NCI-H1930 (cell line): ENCODE data around the gene PARVG.

Source experiments
- DNase-seq, 2 experiments: peaks; one replicate each; lab custom pipeline; 2025; lab: John Stamatoyannopoulos, UW

The PARVG gene

DNA sequence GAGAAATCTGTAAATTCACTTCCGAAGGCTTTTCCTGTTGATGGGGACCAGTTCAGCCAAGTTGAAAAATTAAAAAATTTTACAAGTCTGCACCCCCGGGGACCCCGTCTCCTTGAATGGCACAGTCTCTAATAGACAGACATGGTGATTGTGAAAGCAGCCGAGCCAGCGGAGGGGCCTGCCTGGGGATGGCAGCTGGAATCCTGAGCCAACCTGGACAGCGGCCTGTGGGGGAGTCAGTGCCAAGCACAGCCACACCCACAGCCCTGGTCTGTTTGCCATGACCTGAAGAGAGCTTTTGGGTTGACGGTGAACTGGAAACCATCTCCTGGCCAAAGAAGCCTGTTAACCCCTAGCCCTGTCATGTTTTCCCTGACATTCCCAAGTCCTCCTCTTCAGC, 64.7 kb downstream of the PARVG start:
- no peak for DNase-seq

DNA sequence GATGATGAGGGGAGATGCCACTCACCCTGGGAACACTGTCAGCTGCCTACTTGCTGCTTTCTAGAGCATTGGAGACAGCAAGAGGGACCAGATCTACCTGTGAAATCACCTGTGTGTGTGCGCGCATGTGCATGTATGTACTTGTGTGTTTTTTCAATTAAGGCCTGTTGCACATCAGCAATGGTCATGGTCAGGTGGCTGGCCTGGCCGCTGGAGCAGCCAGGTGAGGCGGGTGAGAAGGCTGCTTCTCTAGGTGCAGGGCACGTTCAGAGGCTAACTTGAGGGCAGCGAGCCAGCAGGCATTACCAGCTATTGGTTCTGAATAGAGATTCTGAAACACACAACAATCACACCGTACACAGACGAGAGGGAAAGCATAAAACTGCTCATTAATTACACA, 65.1 kb downstream of the PARVG start:
- DNase-seq, result no peak

DNA sequence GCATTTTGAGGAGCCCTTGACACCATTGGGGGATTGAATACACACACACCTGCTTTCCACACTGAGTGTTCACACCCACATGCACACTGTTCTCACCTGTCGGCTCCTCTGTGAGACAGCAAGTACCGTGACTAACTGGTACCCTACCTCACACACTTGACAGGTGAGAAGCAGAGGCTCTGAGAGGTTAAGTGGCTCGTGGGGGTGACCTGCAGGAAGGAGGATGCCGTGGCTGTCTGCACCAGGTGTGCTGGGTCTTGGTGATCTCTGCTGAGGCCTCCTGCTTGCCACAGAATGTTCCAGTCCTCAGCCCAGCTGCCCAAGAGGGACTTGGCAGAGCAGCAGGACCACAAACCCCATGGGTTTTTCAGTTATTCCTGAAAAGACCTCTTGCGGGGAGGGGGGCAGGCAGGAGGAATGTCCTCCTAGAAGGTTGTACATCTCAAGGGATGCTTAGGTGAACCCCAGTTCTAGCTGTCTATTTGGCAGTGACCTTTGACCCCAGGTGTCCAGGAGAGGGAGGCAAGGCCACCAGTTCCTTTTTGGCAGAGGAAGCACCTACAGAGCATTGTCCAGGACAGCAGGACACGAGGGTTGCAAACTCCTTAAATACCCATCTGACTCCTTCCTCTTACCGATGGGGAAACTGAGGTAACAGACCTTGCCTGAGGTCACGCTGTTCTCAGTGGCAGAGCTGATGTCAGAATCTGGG, 66.0 kb downstream of the PARVG start:
- no peak for DNase-seq

DNA sequence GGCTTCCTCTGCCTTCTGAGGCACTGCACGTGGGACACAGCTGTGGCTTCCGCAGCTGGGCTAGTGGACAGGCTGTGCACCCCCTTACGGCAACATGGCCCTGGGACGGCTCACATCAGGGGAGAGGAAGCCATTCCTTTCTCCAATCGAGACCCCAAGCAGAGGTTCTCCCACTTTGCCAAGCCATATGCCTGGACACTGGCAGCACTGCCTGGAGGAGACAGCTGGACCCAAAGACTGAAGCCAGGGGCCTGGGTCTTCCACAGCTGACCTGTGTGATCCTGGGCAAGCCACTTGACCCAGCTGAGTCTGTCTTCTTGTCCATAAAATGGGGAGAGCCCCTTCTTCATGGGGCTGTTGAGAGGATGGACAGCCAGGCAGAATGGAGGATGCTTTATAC, 66.6 kb downstream of the PARVG start:
- no peak for DNase-seq

DNA sequence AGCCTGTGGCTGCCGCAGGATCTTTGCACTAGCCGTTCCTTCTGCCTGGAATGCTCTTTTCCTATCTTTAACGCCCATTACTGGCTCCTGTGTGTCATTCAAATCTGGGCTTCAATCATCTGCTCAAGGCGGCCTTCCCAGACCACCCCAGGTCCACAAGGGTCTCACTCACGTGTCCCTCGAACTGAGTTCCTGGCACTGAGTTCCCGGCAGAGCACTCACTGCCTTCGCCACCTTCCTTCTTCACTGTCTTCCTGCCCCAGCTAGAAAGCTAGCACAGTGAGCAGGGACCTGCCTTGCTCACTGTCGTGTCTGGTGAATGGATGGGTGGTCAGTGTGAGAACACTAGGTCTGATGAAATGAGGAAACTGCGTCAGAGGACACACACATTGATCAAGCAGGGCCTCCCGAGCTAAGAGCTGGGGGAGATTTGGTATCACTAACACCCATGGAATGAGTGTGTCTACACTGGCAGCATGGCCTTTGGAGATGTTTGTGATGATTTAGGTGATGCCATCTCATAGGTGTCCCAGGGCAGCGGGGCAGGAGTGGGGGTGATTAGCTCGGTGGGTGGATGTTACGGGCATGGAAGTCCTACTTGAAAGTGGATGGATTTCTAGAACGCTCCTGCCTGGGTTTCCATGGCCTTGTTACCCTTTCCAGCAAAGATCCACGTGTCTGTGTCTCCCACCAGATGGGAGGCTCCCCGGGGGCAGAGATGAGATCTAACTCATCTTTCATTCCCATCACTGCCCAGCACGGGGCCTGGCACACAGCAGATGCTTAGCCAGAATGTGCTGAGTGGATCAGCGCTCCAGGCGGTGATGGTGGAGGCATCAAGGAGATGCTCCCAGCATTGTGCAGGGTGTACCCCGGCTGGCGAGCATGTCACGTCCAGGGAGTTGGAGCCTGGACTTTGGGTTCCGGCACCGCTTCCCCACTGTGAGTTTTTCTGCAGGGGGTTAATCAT, 67.5 kb downstream of the PARVG start:
- no peak for DNase-seq

DNA sequence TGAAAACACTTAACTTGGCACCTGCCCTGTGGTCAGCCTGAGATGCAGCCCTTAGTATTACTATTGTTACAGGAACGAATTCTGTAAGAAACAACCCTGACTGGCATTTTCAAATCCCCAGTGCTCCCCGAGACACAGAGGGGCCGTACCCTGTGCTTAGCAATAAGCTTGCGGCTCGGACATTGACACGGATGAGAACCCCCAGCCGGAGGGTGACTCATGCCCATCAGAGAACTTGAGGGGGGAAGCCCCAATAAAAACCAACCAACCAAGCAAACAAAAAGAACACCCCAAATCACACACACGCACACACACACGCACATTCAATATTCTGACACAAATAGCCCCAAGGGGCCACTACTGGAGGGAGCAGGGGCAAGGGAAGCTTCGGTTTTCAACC, 68.2 kb downstream of the PARVG start:
- DNase-seq, result no peak

DNA sequence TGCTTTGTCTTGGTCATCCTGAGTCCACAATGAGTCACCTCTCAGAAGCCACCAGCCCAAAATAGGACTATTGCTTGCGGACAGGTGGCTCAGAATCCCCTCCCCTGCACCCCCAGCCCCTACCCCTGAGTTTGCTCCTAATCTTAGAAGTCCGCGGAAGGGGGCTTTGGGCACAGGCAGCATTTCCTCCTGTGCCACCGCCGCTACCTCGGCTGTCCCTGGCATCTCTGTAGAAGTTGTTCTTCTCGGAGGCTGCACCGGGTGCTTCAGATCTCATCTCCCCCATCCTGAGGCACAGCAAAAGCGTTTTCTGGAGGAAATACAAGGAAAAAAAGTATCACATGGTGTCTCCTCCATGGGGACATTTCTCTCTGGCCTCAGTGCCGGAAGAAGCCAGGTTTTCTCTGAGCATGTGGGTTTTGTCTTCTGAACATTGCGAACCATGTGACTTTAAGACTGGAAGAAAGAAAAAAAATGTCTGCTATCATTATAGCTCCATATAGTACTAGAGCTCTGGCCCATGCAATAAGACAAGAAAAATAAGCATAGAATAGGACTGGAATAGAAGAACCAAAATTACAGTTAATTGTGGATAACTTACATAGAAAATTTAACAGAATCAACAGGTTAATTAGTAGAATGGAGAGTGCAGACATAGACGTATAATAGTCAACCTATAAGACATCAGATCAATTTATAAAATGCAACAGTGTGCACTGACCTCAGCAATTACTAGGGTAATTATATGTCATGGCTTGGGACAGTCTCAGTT, 68.8 kb downstream of the PARVG start:
- no peak for DNase-seq

DNA sequence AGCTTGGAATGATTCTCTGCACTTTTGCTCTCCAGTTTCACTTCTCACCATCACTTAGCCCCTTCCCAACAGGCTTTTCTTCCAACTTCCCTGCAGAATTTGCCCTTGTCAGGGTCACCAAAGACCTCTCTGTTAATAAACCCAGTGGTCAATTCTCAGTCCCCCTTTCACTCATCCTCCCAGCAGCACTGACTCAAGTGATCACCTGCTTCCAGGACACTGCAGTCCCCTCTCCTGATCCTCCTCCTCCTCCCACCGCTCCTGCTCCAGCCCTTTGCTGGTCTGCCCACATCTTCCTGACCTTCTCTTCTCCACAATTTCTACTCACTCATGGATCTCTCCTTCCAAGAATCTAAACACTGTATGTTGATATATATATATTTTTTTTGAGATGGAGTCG, 74.1 kb downstream of the PARVG start:
- DNase-seq, result no peak

DNA sequence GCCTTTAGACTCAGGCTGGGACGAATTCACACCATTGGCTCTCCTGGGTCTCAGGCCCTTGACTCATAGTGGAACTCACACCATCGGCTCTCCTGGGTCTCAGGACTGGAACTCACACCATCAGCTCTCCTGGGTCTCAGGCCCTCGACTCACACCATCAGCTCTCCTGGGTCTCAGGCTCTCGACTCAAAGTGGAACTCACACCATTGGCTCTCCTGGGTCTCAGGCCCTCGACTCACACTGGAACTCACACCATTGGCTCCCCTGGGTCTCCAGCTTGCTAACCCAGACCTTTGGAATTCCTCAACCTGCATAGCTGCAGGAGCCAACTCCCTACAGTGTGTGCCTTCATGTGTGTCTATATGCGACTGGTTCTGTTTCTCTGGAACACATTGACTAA, 75.4 kb downstream of the PARVG start:
- no peak for DNase-seq

DNA sequence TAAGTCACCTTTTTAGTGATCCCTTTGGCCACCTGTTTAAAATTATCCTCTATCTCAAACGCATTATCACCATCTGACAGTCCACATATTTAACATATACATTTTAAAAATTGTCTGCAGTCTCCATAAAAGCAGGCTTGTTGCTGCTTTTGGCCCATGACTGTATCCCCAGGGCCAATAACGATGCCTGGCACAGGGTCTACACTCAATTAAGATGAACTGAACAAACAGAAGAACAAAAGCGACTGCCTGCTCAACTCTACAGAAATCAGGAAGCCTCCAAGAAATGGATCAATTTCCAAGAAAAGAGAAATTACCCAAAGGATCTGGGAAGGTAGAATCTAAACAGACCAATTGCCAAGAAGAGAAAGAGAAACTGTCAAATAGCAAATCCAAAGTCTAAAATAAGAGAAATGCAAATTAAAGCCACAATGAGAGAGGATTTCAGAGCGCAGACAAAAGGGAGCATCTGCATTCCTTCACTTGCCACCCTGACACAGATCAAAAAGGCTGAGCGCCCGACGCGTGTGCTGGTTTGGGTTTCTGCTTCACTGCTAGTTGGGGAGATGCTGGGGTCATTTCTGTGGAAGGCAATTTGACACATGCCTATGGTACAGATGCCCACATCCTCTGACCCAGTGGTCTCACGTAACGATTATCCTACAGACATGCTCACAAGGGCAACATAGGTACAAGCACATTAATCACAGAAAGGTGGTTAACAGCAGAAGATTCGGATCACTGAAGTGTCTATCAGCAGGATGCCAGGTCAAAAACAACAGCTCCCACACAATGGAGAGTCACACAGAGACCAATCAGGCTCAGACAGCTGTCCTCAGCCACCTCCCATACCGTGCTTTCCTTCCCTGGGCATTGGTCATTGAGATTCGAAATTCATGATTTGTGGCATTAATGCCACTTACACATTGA, 76.1 kb downstream of the PARVG start:
- DNase-seq, result no peak
